IPS-18c (cell line): ENCODE measurements around the gene CFHR3.
"Not testable (repeated sequence)": the region's sequence is repeated elsewhere in the genome, so short reads cannot be mapped to it uniquely, and the experiment has no call there.

ENCODE experiments used
- H3K4me3 ChIP-seq: 2 replicates; pipeline ENCODE4 v1.7.0; 2013; ENCODE audit warnings: low read depth, mild to moderate bottlenecking, low read length, moderate library complexity; ENCODE audit not compliant: insufficient read depth
- H3K9me3 ChIP-seq: one replicate; pipeline ENCODE4 v1.6.1; 2013; ENCODE audit warnings: mild to moderate bottlenecking, low read length, moderate library complexity; ENCODE audit not compliant: control insufficient read depth, insufficient read depth

The CFHR3 gene

GRCh38 chr1:196817442-196817841 is 42.8 kb downstream of the CFHR3 start:
- not testable (repeated sequence) for H3K4me3 ChIP-seq, H3K9me3 ChIP-seq

GRCh38 chr1:196819531-196819930 is 44.9 kb downstream of the CFHR3 start, which contains the start of gene CFHR1:
TSS of gene CFHR1 (plus strand) at chr1:196819731. CDS start at chr1:196819845, 114 bp downstream.
- H3K4me3 ChIP-seq, H3K9me3 ChIP-seq: not testable (repeated sequence)

- H3K4me3 ChIP-seq, H3K9me3 ChIP-seq: not testable (repeated sequence)
Observed at GRCh38 chr1:196827860-196828259, 53.2 kb downstream of the CFHR3 start.
